SIG-M5 treated with dmso at 0.1 percent for 504 hours (cell line): Measurements from ENCODE around the gene AKAP14.
"Not testable (repeated sequence)": the region's sequence is repeated elsewhere in the genome, so short reads cannot be mapped to it uniquely, and the experiment has no call there.

Experiments used
- DNase-seq: peaks from one replicate; lab custom pipeline; 2025; ENCODE audit not compliant: unreplicated experiment; lab: John Stamatoyannopoulos, UW

Gene AKAP14

GRCh38 chrX:119895843-119896326, at the start of gene AKAP14:
Gene AKAP14, plus strand, starts transcription at chrX:119895893. Its CDS starts 7,331 bp downstream, at chrX:119903224.
- DNase-seq, result no peak

- peak; percentile 95 for DNase-seq
Measured at GRCh38 chrX:119852382-119853353, 43.0 kb upstream of the AKAP14 start, which contains the start of gene UPF3B. Gene UPF3B, minus strand, starts transcription at chrX:119852963. Its CDS starts 35 bp downstream, at chrX:119852928.

GRCh38 chrX:119853444-119853843, 42.2 kb upstream of the AKAP14 start:
- no peak for DNase-seq

- DNase-seq, result peak; percentile 61
Measured at GRCh38 chrX:119870626-119871131, 25.0 kb upstream of the AKAP14 start.

GRCh38 chrX:119871245-119871598, 24.5 kb upstream of the AKAP14 start:
- no peak for DNase-seq

GRCh38 chrX:119871599-119872395, 23.9 kb upstream of the AKAP14 start, which contains the start of the genes NDUFA1 and RNF113A:
Gene NDUFA1, plus strand, starts transcription at chrX:119871832. Its CDS starts 80 bp downstream, at chrX:119871912.
Gene RNF113A, minus strand, starts transcription at chrX:119871733. Its CDS starts 120 bp downstream, at chrX:119871613.
- DNase-seq, result peak; percentile 94

GRCh38 chrX:119878740-119879139, 17.0 kb upstream of the AKAP14 start:
- DNase-seq, result no peak

- DNase-seq, result no peak
Measured at GRCh38 chrX:119880076-119880475, 15.6 kb upstream of the AKAP14 start.

- DNase-seq, result peak; percentile 69
Measured at GRCh38 chrX:119880552-119881437, 14.9 kb upstream of the AKAP14 start.

GRCh38 chrX:119885554-119886428, 9.9 kb upstream of the AKAP14 start:
- DNase-seq, result no peak

- DNase-seq, result peak; percentile 60
Measured at GRCh38 chrX:119887721-119888425, 7.8 kb upstream of the AKAP14 start.

- DNase-seq, result not testable (repeated sequence)
Measured at GRCh38 chrX:119890626-119891025, 5.1 kb upstream of the AKAP14 start.

GRCh38 chrX:119891961-119892692, 3.6 kb upstream of the AKAP14 start:
- DNase-seq, result not testable (repeated sequence)

GRCh38 chrX:119899125-119899524, 3.4 kb downstream of the AKAP14 start:
- peak; percentile 55 for DNase-seq

- DNase-seq, result no peak
Measured at GRCh38 chrX:119900976-119901375, 5.3 kb downstream of the AKAP14 start.

- no peak for DNase-seq
Measured at GRCh38 chrX:119916310-119916709, 20.6 kb downstream of the AKAP14 start.

- DNase-seq, result no peak
Measured at GRCh38 chrX:119917877-119918276, 22.2 kb downstream of the AKAP14 start.
